VCaP (cell line): ENCODE results near the gene LLGL2.

ENCODE experiments used
- H3K27ac ChIP-seq: fragments of 450-650 bp; 2 replicates; pipeline ENCODE4 v1.5.1; 2017
- CTCF ChIP-seq: fragments of 450-650 bp; conservative IDR thresholded peaks from 2 replicates; pipeline ENCODE4 v1.5.1; 2017; ENCODE audit warnings: mild to moderate bottlenecking, moderate library complexity

Gene LLGL2

GRCh38 chr17:75493476-75494129 lies 31.9 kb upstream of the LLGL2 start:
- TF ChIP-seq CTCF, result no peak
- no peak overlapping the region for H3K27ac ChIP-seq

GRCh38 chr17:75494326-75494877 lies 31.1 kb upstream of the LLGL2 start:
- TF ChIP-seq CTCF, result no peak
- no peak overlapping the region for H3K27ac ChIP-seq

- no peak overlapping the region for H3K27ac ChIP-seq
- no peak for TF ChIP-seq CTCF
Measured at GRCh38 chr17:75496005-75496404, 29.5 kb upstream of the LLGL2 start.

GRCh38 chr17:75498039-75498725 lies 27.3 kb upstream of the LLGL2 start:
- TF ChIP-seq CTCF, result no peak
- H3K27ac ChIP-seq, result no peak overlapping the region

- no peak for TF ChIP-seq CTCF
- no peak overlapping the region for H3K27ac ChIP-seq
Measured at GRCh38 chr17:75498726-75499213, 26.7 kb upstream of the LLGL2 start.

- TF ChIP-seq CTCF, result no peak
- no peak overlapping the region for H3K27ac ChIP-seq
Measured at GRCh38 chr17:75499313-75500022, 26.0 kb upstream of the LLGL2 start.
